ENCODE results near the gene NOTUM.

The NOTUM gene

GRCh38 chr17:81934850-81935708 lies 25.9 kb downstream of the NOTUM start:
- no peak for DNase-seq

GRCh38 chr17:81934098-81934757 lies 26.8 kb downstream of the NOTUM start:
- no peak for DNase-seq

GRCh38 chr17:81933178-81933699 lies 27.7 kb downstream of the NOTUM start:
- no peak for DNase-seq

- DNase-seq: no peak
Observed at GRCh38 chr17:81932333-81932983, 28.5 kb downstream of the NOTUM start.

GRCh38 chr17:81931557-81932332 lies 29.2 kb downstream of the NOTUM start:
- DNase-seq: no peak

GRCh38 chr17:81931189-81931556 lies 29.8 kb downstream of the NOTUM start:
- no peak for DNase-seq

GRCh38 chr17:81930142-81931125 lies 30.6 kb downstream of the NOTUM start:
- DNase-seq: no peak

- DNase-seq: no peak
Observed at GRCh38 chr17:81929253-81930141, 31.5 kb downstream of the NOTUM start.

- no peak for DNase-seq
Observed at GRCh38 chr17:81928544-81929252, 32.3 kb downstream of the NOTUM start.

GRCh38 chr17:81927653-81928543 lies 33.1 kb downstream of the NOTUM start, which contains the start of gene MAFG:
TSS of gene MAFG (minus strand) at chr17:81927735. CDS start at chr17:81923185, 4,550 bp downstream.
- peak; percentile 75 to 80 (median 77) for DNase-seq

- no peak for DNase-seq
Observed at GRCh38 chr17:81927152-81927652, 33.8 kb downstream of the NOTUM start.

GRCh38 chr17:81926451-81927151 lies 34.4 kb downstream of the NOTUM start:
- peak in 3 of 4 experiments; percentile 39 to 56 (median 49) for DNase-seq

- DNase-seq: no peak
Observed at GRCh38 chr17:81925860-81926450, 35.0 kb downstream of the NOTUM start.

GRCh38 chr17:81924557-81925532 lies 36.1 kb downstream of the NOTUM start:
- DNase-seq: no peak

- no peak for DNase-seq
Observed at GRCh38 chr17:81923302-81924260, 37.4 kb downstream of the NOTUM start.
